SJSA1 (cell line): ENCODE data around the gene KCMF1. TPM values are rescaled to one million over a fixed set of nuclear protein-coding genes. Genes with fewer than 3 reads are reported as not detected.
"Not testable (repeated sequence)": the region's sequence is repeated elsewhere in the genome, so short reads cannot be mapped to it uniquely, and the experiment has no call there.

Experiments
- DNase-seq, 2 experiments: peaks; one replicate each; pipeline ENCODE4 v3.0.0-alpha.2; 2015 to 2020; ENCODE audit warnings: low spot score in 2 of 2, low read depth in 1 of 2
- H3K27ac ChIP-seq: fragments of 250-450 bp; sonication (Bioruptor Pico); 2 replicates; pipeline ENCODE4 v1.5.1; 2020; ENCODE audit warnings: mild to moderate bottlenecking, moderate library complexity
- H3K27me3 ChIP-seq: fragments of 250-450 bp; sonication (Bioruptor Pico); replicated peaks from 2 replicates; pipeline ENCODE4 v1.5.1; 2020; ENCODE audit warnings: mild to moderate bottlenecking, moderate library complexity
- H3K36me3 ChIP-seq: fragments of 250-450 bp; sonication (Bioruptor Pico); 2 replicates; pipeline ENCODE4 v1.5.1; 2020; ENCODE audit warnings: mild to moderate bottlenecking
- H3K4me1 ChIP-seq: fragments of 250-450 bp; sonication (Bioruptor Pico); replicated peaks from 2 replicates; pipeline ENCODE4 v1.6.1; 2021; ENCODE audit warnings: mild to moderate bottlenecking
- H3K4me3 ChIP-seq: fragments of 250-450 bp; sonication (Bioruptor Pico); 2 replicates; pipeline ENCODE4 v1.5.1; 2020; ENCODE audit warnings: mild to moderate bottlenecking
- H3K9me3 ChIP-seq: fragments of 250-450 bp; sonication (Bioruptor Pico); replicated peaks from 2 replicates; pipeline ENCODE4 v1.5.1; 2020; ENCODE audit warnings: mild to moderate bottlenecking
- total RNA-seq: library from RNA; depleted of rRNA; stranded (reverse); fragments of >200 nt; shearing (Covaris generic); gene quantifications from 2 replicates; pipeline ENCODE4 v1.2.3, GENCODE V29; 2014

Gene KCMF1
- total RNA-seq, 1 experiment from 2014 or later = 117 TPM

GRCh38 chr2:84942964-84943421 lies 28.0 kb upstream of the KCMF1 start:
- peak overlapping the region; percentile 24; the same call in 1 of the 2 replicates for H3K27ac ChIP-seq
- no peak overlapping the region for H3K4me3 ChIP-seq
- H3K36me3 ChIP-seq = no peaks in the 10 kb centered on the region
- DNase-seq = no peak
- no peaks in the 10 kb centered on the region for H3K9me3 ChIP-seq
- H3K27me3 ChIP-seq = no peaks in the 10 kb centered on the region
- H3K4me1 ChIP-seq = peaks cover 49% of the 10 kb centered on the region

DNA sequence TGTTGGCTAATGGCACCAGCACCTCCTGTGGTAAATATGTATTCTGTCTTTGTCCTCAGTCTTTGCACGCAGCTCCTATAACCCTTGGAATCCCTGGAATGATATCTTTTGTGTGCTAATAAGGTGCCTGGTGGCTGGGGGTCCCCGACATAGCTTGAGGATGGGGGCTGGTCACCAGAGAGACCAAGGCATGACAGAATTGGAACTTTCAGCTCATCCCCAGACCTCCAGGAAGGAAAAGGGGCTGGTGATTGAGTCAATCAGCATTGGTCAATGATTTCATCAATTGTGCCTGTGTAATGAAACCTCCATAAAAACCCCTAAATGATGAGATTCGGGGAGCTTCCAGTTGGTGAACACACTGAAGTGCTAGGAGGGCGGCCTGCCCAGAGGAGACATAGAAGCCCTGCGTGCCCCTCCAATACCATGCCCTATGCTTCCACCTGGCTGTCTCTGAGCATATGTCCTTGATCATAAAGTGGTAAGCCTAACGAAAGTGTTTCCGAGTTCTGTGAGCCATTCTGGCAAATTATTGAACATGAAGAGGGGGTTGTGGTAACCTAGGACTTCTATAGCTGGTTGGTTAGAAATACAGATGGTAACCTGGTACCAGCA lies 26.6 kb upstream of the KCMF1 start:
- no peaks in the 10 kb centered on the region for H3K36me3 ChIP-seq
- no peaks in the 10 kb centered on the region for H3K27me3 ChIP-seq
- no peak for DNase-seq
- H3K4me1 ChIP-seq = peaks cover 42% of the 10 kb centered on the region
- H3K9me3 ChIP-seq = no peaks in the 10 kb centered on the region
- no peak overlapping the region for H3K27ac ChIP-seq
- no peak overlapping the region for H3K4me3 ChIP-seq

DNA sequence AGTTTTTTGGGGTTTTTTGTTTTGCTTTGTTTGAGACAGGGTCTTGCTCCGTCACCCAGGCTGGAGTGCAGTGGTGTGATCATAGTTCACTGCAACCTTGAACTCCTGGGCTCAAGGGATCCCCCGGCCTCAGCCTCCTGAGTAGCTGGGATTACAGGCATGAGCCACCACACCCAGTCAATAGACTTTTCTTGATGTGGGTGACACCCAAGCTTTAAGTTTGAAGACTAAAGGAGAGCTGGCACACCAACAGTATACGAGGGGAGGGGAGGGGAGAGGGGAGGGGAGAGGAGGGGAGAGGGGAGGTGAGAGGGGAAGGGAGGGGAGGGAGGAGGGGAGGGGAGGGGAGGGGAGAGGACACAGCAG lies 25.1 kb upstream of the KCMF1 start:
- not testable (repeated sequence) for H3K4me3 ChIP-seq, H3K27me3 ChIP-seq, H3K9me3 ChIP-seq, DNase-seq, H3K36me3 ChIP-seq
- Histone ChIP-seq H3K4me1 (peaks cover 28% of the 10 kb centered on the region), H3K27ac (peak overlapping the region; percentile 93)

GRCh38 chr2:84946204-84947009 lies 24.6 kb upstream of the KCMF1 start:
- Histone ChIP-seq H3K27ac (peak overlapping the region; percentile 93), H3K27me3 (no peaks in the 10 kb centered on the region), H3K36me3 (no peaks in the 10 kb centered on the region), H3K4me1 (peaks cover 27% of the 10 kb centered on the region), H3K9me3 (no peaks in the 10 kb centered on the region), H3K4me3 (no peak overlapping the region)
- peak; percentile 86 to 87 for DNase-seq

- Histone ChIP-seq H3K4me3 (no peak overlapping the region), H3K27ac (peak overlapping the region; percentile 93), H3K27me3 (no peaks in the 10 kb centered on the region), H3K9me3 (no peaks in the 10 kb centered on the region), H3K36me3 (no peaks in the 10 kb centered on the region), H3K4me1 (peaks cover 27% of the 10 kb centered on the region)
- no peak for DNase-seq
Observed at GRCh38 chr2:84947010-84947593, 23.9 kb upstream of the KCMF1 start.

DNA sequence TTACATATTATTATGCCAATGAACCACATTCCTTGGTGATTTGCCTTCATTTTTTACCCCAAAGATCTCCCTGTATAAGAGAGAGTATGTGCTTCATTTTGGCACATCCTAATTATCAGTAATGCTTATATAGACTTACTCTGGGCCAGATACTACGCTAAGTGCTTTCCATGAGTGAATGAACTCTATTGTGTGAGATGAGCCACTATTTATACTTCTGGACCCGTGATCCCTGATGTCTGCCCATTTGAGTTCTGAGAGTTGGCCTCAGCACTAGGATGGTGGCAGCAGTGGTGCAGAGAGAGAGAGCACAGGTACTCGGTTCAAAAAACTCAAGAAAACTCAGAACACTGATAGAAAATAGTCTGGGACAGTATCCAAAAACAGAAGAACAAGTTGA lies 17.4 kb upstream of the KCMF1 start:
- Histone ChIP-seq H3K9me3 (no peaks in the 10 kb centered on the region), H3K4me1 (peaks cover 19% of the 10 kb centered on the region), H3K36me3 (0 out of 2 replicates have a peak, but pooled peaks cover 2% of the 10 kb centered on the region), H3K27ac (no peak overlapping the region), H3K27me3 (no peaks in the 10 kb centered on the region), H3K4me3 (no peak overlapping the region)
- DNase-seq = no peak

DNA sequence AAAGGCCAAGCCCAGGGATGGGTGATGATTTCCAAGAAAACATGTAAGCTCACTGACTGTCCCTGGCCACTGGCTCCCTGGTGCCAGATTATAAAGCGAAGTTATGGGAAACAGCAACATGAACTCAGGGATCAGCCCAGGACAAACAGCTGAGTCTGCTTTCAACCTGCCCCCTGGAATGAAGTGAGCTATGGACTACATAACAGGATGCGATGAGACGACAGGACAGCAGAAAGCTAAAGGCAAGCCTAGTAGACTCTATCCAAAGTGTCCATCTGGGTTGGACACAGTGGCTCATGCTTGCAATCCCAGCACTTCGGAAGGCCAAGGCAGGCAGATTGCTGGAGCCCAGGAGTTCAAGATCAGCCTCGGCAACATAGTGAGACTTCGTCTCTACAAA lies 16.6 kb upstream of the KCMF1 start:
- Histone ChIP-seq H3K4me3 (no peak overlapping the region), H3K9me3 (no peaks in the 10 kb centered on the region), H3K27me3 (no peaks in the 10 kb centered on the region), H3K4me1 (peaks cover 27% of the 10 kb centered on the region), H3K36me3 (0 out of 2 replicates have a peak, but pooled peaks cover 2% of the 10 kb centered on the region), H3K27ac (no peak overlapping the region)
- no peak for DNase-seq

DNA sequence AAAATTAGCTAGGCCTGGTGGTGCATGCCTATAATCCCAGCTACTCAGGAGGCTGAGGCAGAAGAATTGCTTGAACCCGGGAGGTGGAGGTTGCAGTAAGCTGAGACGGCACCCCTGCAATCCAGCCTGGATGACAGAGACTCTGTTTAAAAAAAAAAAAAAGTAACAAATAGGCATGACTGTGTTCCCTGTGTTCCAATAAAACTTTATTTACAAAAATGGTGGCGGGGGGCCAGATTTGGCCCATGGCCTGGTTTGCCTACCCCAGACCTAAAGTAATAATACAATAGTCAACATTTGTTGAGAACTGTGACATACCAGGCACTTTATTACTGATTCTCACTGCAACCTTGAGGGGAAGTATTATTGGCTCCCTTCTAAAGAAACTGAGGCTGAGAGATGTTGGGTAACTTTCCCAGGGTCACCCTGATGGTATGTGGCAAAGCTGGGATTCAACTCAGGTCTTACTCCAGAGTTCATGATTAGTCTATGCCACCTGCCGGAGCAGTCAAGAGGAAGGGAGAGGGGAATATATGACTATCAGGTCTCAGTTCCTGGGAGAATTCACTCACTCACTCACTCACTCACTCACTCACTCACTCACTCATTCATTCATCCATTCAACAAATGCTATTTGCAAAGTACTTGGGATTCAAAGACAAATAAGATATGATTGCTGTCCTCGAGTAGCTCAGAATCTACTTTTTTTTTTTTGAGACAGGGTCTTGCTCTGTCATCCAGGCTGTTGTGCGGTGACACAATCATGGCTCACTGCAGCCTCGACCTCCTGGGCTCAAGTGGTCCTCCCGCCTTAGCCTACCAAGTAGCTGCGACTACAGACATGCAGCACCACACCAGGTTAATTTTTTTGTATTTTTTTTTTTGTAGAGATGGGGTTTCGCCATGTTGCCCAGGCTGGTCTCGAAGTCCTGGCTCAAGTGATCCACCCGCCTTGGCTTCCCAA lies 14.3 kb upstream of the KCMF1 start:
- no peaks in the 10 kb centered on the region for H3K9me3 ChIP-seq
- H3K36me3 ChIP-seq = peaks cover 5% of the 10 kb centered on the region; the same call in 1 of the 2 replicates
- H3K27me3 ChIP-seq = no peaks in the 10 kb centered on the region
- peaks cover 41% of the 10 kb centered on the region for H3K4me1 ChIP-seq
- H3K4me3 ChIP-seq = no peak overlapping the region
- DNase-seq = no peak
- H3K27ac ChIP-seq = peak overlapping the region; percentile 96; the same call in 1 of the 2 replicates

GRCh38 chr2:84957771-84958134 lies 13.2 kb upstream of the KCMF1 start:
- no peaks in the 10 kb centered on the region for H3K9me3 ChIP-seq
- no peak for DNase-seq
- H3K4me1 ChIP-seq = peaks cover 41% of the 10 kb centered on the region
- peak overlapping the region; percentile 96 for H3K27ac ChIP-seq
- H3K27me3 ChIP-seq = no peaks in the 10 kb centered on the region
- no peak overlapping the region for H3K4me3 ChIP-seq
- H3K36me3 ChIP-seq = peaks cover 14% of the 10 kb centered on the region

GRCh38 chr2:84958135-84959059 lies 12.6 kb upstream of the KCMF1 start:
- Histone ChIP-seq H3K4me3 (no peak overlapping the region), H3K4me1 (peaks cover 45% of the 10 kb centered on the region), H3K27me3 (no peaks in the 10 kb centered on the region), H3K36me3 (peaks cover 20% of the 10 kb centered on the region), H3K9me3 (no peaks in the 10 kb centered on the region), H3K27ac (peak overlapping the region; percentile 96)
- DNase-seq = peak; percentile 96 to 98

- Histone ChIP-seq H3K4me3 (no peak overlapping the region), H3K27me3 (no peaks in the 10 kb centered on the region), H3K4me1 (peaks cover 52% of the 10 kb centered on the region), H3K9me3 (no peaks in the 10 kb centered on the region), H3K27ac (peak overlapping the region; percentile 96), H3K36me3 (peaks cover 25% of the 10 kb centered on the region)
- DNase-seq = peak; percentile 63 to 88
Observed at GRCh38 chr2:84959095-84959565, 11.8 kb upstream of the KCMF1 start.
